WI38 (cell line): ENCODE measurements around the gene UBE2E1.
"Not testable (repeated sequence)": the region's sequence is repeated elsewhere in the genome, so short reads cannot be mapped to it uniquely, and the experiment has no call there.

ENCODE experiments used
- H3K4me3 ChIP-seq: 2 replicates; pipeline ENCODE4 v1.5.1; 2011; ENCODE audit warnings: low read depth, mild to moderate bottlenecking, control low read depth, low read length
- TF ChIP-seq, protein P1 (sequence below): IDR thresholded peaks from 2 replicates; pipeline ENCODE4 v1.5.1; 2012; ENCODE audit warnings: low read depth, mild to moderate bottlenecking, control low read depth, low read length

UBE2E1 gene

DNA sequence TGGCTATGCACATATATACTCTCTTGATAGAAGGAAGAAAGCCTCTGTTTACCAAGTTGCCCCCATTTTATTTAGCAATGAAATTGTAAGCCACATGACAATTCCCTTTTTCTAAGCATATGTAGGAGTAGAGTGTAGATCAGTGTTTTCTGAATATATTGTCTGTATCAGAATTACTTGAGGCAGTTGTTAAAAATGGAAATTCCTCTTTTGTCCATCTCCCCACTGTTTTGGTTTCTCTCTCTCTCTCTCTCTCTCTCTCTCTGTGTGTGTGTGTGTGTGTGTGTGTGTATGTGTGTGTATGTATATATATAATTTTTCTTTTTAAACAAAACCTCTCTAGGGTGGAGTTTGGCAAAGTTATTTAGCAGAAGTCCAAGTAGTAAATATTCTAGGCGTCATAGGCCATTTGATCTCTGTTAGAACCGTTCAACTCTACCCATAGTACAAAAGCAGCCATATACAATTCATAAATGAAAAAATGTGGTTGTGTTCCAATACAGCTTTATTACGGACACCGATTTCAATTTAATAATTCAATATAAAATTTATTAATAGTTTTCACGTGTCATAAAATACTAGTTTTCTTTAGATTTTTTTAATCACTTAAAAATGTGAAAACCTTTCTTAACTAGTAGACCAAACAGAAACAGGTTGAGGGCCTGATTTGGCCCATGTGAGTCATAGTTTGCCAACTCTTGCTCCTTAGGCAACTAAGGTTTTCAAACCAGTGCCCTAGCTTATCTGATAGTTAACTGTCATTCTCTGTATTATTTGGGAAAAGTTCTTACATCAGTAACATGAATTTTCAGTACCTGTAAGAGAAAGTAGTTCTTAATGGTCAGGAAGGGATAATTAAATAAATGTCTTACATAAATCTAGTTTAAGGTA lies 39.8 kb downstream of the UBE2E1 start:
- H3K4me3 ChIP-seq = no peak overlapping the region
- TF ChIP-seq, protein P1, sequence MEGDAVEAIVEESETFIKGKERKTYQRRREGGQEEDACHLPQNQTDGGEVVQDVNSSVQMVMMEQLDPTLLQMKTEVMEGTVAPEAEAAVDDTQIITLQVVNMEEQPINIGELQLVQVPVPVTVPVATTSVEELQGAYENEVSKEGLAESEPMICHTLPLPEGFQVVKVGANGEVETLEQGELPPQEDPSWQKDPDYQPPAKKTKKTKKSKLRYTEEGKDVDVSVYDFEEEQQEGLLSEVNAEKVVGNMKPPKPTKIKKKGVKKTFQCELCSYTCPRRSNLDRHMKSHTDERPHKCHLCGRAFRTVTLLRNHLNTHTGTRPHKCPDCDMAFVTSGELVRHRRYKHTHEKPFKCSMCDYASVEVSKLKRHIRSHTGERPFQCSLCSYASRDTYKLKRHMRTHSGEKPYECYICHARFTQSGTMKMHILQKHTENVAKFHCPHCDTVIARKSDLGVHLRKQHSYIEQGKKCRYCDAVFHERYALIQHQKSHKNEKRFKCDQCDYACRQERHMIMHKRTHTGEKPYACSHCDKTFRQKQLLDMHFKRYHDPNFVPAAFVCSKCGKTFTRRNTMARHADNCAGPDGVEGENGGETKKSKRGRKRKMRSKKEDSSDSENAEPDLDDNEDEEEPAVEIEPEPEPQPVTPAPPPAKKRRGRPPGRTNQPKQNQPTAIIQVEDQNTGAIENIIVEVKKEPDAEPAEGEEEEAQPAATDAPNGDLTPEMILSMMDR = no peak

DNA sequence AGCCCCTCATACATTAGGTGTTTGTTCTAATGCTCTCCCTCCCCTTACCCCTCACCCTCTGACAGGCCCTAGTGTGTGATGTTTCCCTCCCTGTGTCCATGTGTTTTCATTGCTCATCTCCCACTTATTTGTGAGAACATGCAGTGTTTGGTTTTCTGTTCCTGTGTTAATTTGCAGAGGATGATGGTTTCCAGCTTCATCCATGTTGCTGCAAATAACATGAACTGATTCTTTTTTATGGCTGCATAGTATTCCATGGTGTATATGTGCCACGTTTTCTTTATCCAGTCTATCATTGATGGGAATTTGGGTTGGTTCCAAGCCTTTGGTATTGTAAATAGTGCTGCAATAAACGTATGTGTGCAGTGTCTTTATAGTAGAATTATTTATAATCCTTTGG lies 43.7 kb downstream of the UBE2E1 start:
- not testable (repeated sequence) for H3K4me3 ChIP-seq

DNA sequence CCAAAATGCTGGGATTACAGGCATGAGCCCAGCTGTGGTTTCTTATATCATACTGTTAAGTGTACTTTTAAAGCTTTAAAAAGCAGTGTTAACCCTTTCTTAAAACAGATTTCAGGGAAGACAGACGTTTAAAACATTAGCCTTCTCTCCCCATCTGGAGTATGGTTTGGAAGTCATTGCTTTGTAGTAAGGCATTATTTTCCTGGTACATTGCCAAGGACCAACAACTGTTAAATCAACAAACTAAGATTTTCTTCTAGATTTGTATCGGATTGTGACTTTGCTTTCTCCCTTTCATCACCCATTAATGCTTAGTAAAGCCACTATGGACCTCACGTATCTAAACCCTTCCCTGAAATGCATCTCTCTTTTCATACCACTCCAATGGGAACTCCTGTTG lies 50.5 kb downstream of the UBE2E1 start:
- H3K4me3 ChIP-seq = no peak overlapping the region
- TF ChIP-seq, protein P1 = no peak

- TF ChIP-seq, protein P1 = no peak
- H3K4me3 ChIP-seq = no peak overlapping the region
Measured at GRCh38 chr3:23859012-23859743, 53.4 kb downstream of the UBE2E1 start.

GRCh38 chr3:23859839-23860382 lies 54.2 kb downstream of the UBE2E1 start:
- TF ChIP-seq, protein P1 = no peak
- no peak overlapping the region for H3K4me3 ChIP-seq

GRCh38 chr3:23861689-23862088 lies 55.9 kb downstream of the UBE2E1 start:
- TF ChIP-seq, protein P1 = no peak
- H3K4me3 ChIP-seq = no peak overlapping the region

- H3K4me3 ChIP-seq = no peak overlapping the region
- TF ChIP-seq, protein P1 = no peak
Measured at GRCh38 chr3:23863060-23863459, 57.3 kb downstream of the UBE2E1 start.
